ENCODE measurements around the gene CFAP46.
"Not testable (repeated sequence)": the region's sequence is repeated elsewhere in the genome, so short reads cannot be mapped to it uniquely, and the experiment has no call there.

Gene CFAP46

DNA sequence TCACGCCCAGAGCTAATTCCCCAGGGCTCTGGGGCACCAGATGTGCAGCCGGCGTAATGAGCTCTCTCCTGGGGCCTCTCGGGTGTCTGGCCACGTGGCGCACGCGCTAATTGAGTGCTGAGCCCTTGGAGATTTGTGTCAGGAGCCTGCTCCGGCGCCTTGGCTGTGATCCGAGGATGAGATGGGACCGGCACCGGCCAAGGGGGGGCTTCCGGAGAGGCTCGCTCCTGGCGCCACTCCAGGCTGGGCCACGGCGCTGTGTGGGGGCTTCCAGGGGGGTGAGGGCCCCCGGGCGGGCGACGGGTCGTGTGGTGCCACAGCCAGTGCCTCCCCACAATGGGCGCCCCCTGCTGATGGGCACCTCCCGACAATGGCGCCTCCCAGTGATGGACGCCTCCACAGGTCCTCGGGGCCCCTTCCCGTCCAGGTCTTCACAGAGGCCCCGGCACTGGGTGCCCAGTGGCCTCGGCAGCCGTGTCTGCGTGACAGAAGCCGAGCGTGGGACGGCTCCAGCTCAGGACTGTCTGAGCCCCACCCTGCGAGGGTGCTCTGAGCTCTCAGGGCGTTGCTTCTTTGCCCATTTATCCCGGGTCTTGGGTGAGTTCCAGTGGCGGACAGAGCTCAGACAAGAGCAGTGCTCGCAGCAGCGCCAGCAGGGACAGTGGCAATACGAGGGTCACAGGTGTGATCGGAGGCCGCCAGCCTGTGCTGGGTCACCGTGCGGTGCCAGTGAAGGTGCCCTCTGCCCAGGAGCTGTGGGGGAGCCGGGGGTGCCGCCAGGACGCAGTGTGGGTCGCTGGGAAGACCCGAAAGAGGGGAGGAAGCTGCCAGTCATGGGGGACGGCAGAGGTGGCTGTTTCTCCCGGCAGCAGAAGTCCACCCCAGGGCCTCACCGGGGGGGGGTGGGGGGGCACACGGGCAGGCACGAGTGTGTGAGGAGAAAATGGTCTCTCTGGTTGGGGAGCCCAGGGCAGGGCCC, 148.2 kb downstream of the CFAP46 start:
- Histone ChIP-seq H3K36me3 (ENCODE audit: insufficient read depth, low read length) (no peaks in the 10 kb centered on the region), H3K4me3 (ENCODE audit: low read length, poor library complexity, severe bottlenecking) (no peak overlapping the region), H4K20me1 (ENCODE audit: insufficient read depth, low read length, poor library complexity, severe bottlenecking) (no peaks in the 10 kb centered on the region), H3F3A (ENCODE audit: low read depth) (no peaks in the 10 kb centered on the region), H3K27me3 (ENCODE audit: insufficient read depth, low read length, poor library complexity, severe bottlenecking) (no peaks in the 10 kb centered on the region), H3K9me2 (replicated peaks; ENCODE audit: low read depth, low read length) (no peaks in the 10 kb centered on the region), H3K4me1 (ENCODE audit: insufficient read depth, low read length, poor library complexity, severe bottlenecking) (no peaks in the 10 kb centered on the region), H3K79me2 (ENCODE audit: insufficient read depth, low read length) (no peaks in the 10 kb centered on the region), H3K4me2 (ENCODE audit: low read depth, low read length, poor library complexity, severe bottlenecking) (no peak overlapping the region), H3K9me3 (ENCODE audit: insufficient read depth, low read depth, low read length) (no peaks in the 10 kb centered on the region), H3K9ac (ENCODE audit: low read depth, low read length, poor library complexity, severe bottlenecking) (no peak overlapping the region), H2AFZ (ENCODE audit: low read length) (no peak overlapping the region)
- TF ChIP-seq, protein P1, sequence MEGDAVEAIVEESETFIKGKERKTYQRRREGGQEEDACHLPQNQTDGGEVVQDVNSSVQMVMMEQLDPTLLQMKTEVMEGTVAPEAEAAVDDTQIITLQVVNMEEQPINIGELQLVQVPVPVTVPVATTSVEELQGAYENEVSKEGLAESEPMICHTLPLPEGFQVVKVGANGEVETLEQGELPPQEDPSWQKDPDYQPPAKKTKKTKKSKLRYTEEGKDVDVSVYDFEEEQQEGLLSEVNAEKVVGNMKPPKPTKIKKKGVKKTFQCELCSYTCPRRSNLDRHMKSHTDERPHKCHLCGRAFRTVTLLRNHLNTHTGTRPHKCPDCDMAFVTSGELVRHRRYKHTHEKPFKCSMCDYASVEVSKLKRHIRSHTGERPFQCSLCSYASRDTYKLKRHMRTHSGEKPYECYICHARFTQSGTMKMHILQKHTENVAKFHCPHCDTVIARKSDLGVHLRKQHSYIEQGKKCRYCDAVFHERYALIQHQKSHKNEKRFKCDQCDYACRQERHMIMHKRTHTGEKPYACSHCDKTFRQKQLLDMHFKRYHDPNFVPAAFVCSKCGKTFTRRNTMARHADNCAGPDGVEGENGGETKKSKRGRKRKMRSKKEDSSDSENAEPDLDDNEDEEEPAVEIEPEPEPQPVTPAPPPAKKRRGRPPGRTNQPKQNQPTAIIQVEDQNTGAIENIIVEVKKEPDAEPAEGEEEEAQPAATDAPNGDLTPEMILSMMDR (conservative IDR thresholded peaks at IDR 0.05; ENCODE audit: low read length), result no peak
- TF ChIP-seq EZH2phosphoT487 (IDR thresholded peaks at IDR 0.05; ENCODE audit: borderline replicate concordance), result no peak

DNA sequence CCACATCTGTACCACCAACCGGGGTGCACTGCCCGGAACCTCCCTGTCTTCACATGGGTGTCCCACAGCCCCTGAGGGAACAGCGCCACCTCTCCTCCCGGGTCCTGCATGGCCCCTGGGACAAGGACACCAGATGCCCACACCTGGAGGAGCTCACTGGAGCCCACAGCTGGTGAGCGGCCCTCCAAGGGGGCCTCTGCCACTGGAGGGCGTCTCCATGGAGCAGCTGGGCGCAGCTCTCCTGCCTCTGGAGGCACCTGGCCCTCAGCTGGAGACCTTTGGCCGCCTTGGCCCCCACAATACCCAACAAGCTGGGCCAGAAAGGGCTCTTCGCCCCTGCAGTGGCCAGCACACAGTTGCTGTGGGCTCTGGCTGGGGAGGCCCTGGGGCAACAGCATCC, 149.2 kb downstream of the CFAP46 start:
- Histone ChIP-seq H3K36me3 (ENCODE audit: insufficient read depth, low read length) (no peaks in the 10 kb centered on the region), H3F3A (ENCODE audit: low read depth) (no peaks in the 10 kb centered on the region), H3K4me2 (ENCODE audit: low read depth, low read length, poor library complexity, severe bottlenecking) (no peak overlapping the region), H3K9me2 (replicated peaks; ENCODE audit: low read depth, low read length) (no peaks in the 10 kb centered on the region), H3K9me3 (ENCODE audit: insufficient read depth, low read depth, low read length) (no peaks in the 10 kb centered on the region), H3K4me1 (ENCODE audit: insufficient read depth, low read length, poor library complexity, severe bottlenecking) (no peaks in the 10 kb centered on the region), H3K4me3 (ENCODE audit: low read length, poor library complexity, severe bottlenecking) (no peak overlapping the region), H4K20me1 (ENCODE audit: insufficient read depth, low read length, poor library complexity, severe bottlenecking) (no peaks in the 10 kb centered on the region), H3K79me2 (ENCODE audit: insufficient read depth, low read length) (no peaks in the 10 kb centered on the region), H2AFZ (ENCODE audit: low read length) (no peak overlapping the region), H3K9ac (ENCODE audit: low read depth, low read length, poor library complexity, severe bottlenecking) (no peak overlapping the region), H3K27me3 (ENCODE audit: insufficient read depth, low read length, poor library complexity, severe bottlenecking) (no peaks in the 10 kb centered on the region)
- no peak for TF ChIP-seq EZH2phosphoT487 (IDR thresholded peaks at IDR 0.05; ENCODE audit: borderline replicate concordance)
- TF ChIP-seq, protein P1 (conservative IDR thresholded peaks at IDR 0.05; ENCODE audit: low read length), result no peak

DNA sequence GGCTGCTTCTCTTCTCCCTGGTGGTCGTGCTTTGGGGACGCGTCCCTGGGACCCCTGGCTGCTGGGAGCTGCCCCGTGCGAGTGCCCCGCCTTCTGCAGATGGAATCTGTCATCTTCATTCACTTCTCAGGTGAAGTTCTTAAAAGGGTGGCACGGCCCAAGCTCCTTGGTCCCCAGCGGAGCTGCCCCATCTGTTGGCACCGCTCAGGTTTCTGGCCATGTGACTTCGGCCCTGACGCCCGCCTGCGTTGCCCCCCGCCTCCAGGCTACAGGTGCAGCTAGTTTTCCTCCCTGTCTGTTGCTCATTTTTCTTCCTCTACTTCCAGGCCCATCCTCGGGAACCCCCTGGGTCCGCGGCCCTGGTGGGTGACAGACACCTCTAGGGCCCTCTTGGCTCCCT, 149.6 kb downstream of the CFAP46 start:
- no peaks in the 10 kb centered on the region for H3K9me3 ChIP-seq (ENCODE audit: insufficient read depth, low read depth, low read length)
- no peak overlapping the region for H3K4me2 ChIP-seq (ENCODE audit: low read depth, low read length, poor library complexity, severe bottlenecking)
- TF ChIP-seq, protein P1 (conservative IDR thresholded peaks at IDR 0.05; ENCODE audit: low read length), result no peak
- no peak for TF ChIP-seq EZH2phosphoT487 (IDR thresholded peaks at IDR 0.05; ENCODE audit: borderline replicate concordance)
- H3K79me2 ChIP-seq (ENCODE audit: insufficient read depth, low read length), result no peaks in the 10 kb centered on the region
- H3K36me3 ChIP-seq (ENCODE audit: insufficient read depth, low read length), result no peaks in the 10 kb centered on the region
- no peaks in the 10 kb centered on the region for H3K4me1 ChIP-seq (ENCODE audit: insufficient read depth, low read length, poor library complexity, severe bottlenecking)
- H3K9me2 ChIP-seq (replicated peaks; ENCODE audit: low read depth, low read length), result no peaks in the 10 kb centered on the region
- no peak overlapping the region for H3K9ac ChIP-seq (ENCODE audit: low read depth, low read length, poor library complexity, severe bottlenecking)
- no peaks in the 10 kb centered on the region for H3K27me3 ChIP-seq (ENCODE audit: insufficient read depth, low read length, poor library complexity, severe bottlenecking)
- no peaks in the 10 kb centered on the region for H4K20me1 ChIP-seq (ENCODE audit: insufficient read depth, low read length, poor library complexity, severe bottlenecking)
- no peak overlapping the region for H3K4me3 ChIP-seq (ENCODE audit: low read length, poor library complexity, severe bottlenecking)
- H2AFZ ChIP-seq (ENCODE audit: low read length), result no peak overlapping the region
- H3F3A ChIP-seq (ENCODE audit: low read depth), result no peaks in the 10 kb centered on the region

DNA sequence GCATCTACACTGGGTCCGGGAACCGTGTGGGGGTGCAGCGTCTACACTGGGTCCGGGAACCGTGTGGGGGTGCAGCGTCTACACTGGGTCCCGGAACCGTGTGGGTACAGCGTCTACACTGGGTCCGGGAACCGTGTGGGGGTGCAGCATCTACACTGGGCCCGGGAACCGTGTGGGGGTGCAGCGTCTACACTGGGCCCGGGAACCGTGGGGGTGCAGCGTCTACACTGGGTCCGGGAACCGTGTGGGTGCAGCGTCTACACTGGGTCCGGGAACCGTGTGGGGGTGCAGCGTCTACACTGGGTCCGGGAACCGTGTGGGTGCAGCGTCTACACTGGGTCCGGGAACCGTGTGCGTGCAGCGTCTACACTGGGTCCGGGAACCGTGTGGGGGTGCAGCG, 150.3 kb downstream of the CFAP46 start:
- not testable (repeated sequence) for H4K20me1 ChIP-seq (ENCODE audit: insufficient read depth, low read length, poor library complexity, severe bottlenecking); H3K27me3 ChIP-seq (ENCODE audit: insufficient read depth, low read length, poor library complexity, severe bottlenecking); H3K4me2 ChIP-seq (ENCODE audit: low read depth, low read length, poor library complexity, severe bottlenecking); H2AFZ ChIP-seq (ENCODE audit: low read length); H3K4me1 ChIP-seq (ENCODE audit: insufficient read depth, low read length, poor library complexity, severe bottlenecking); H3K4me3 ChIP-seq (ENCODE audit: low read length, poor library complexity, severe bottlenecking); H3K9ac ChIP-seq (ENCODE audit: low read depth, low read length, poor library complexity, severe bottlenecking); H3K9me2 ChIP-seq (replicated peaks; ENCODE audit: low read depth, low read length); H3K9me3 ChIP-seq (ENCODE audit: insufficient read depth, low read depth, low read length); H3K36me3 ChIP-seq (ENCODE audit: insufficient read depth, low read length); H3F3A ChIP-seq (ENCODE audit: low read depth); H3K79me2 ChIP-seq (ENCODE audit: insufficient read depth, low read length)
